ENCODE data around the gene UNG. TPM values are rescaled to one million over a fixed set of nuclear protein-coding genes. Genes with fewer than 3 reads are reported as not detected.

Gene UNG
- total and polyA plus RNA-seq, 5 donors = 10.3 to 16.6 (median 10.6) TPM

DNA sequence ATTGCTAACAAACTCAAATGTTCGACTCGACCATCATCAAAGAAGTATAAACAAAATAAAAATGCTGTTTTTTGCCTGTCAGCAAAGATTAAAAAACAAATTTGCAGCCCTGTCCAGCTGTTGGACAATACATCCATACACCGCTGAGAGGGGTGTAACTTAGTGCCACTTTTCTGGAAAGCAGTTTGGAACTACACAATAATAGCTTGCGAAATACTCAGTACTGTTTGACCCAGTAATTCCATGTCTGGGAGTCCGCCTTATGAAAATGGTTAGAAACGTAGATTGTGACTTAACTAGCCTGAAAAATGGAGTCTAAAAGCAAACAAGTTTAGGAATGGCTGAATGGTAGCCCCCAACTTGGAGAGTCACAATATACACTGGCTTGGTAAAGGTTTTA is 38.6 kb upstream of the UNG start:
- DNase-seq = no peak
- H3K27ac ChIP-seq (ENCODE audit: low read length) = no peak overlapping the region
- intact Hi-C loops (cut with DNase I) = no loop called here
- H3K4me3 ChIP-seq (ENCODE audit: low read length) = no peak overlapping the region
- ATAC-seq = no peak
- peaks cover 1% of the 10 kb centered on the region for H3K4me1 ChIP-seq (ENCODE audit: control insufficient read depth, insufficient read depth, low read length)
- H3K27me3 ChIP-seq (ENCODE audit: control insufficient read depth, insufficient read depth) = no peaks in the 10 kb centered on the region
- 92% methylated on average over 6 of the region's 6 CpGs for WGBS
- no peaks in the 10 kb centered on the region for H3K9me3 ChIP-seq (ENCODE audit: control insufficient read depth, low read length)

DNA sequence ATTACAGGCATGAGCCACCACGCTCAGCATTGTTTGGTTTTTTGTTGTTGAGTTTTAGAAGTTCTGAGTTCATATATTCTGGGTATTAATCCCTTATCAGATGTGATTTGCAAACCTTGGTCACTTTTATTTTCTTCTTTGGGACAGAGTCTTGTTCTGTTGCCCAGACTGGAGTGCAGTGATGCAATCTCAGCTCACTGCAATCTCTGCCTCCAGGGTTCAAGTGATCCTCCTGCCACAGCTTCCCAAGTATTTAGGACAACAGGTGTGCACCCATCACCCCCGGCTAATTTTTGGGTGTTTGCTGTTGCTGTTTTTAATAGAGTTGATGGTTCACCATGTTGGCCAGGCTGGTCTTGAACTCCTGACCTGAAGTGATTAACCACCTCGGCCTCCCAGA is 33.3 kb upstream of the UNG start:
- ATAC-seq (no peak), DNase-seq (no peak)
- H3K4me3 ChIP-seq (ENCODE audit: low read length) = no peak overlapping the region
- intact Hi-C loops (cut with DNase I) = no loop called here
- WGBS = 97% methylated on average over 3 of the region's 3 CpGs
- no peaks in the 10 kb centered on the region for H3K9me3 ChIP-seq (ENCODE audit: control insufficient read depth, low read length)
- H3K4me1 ChIP-seq (ENCODE audit: control insufficient read depth, insufficient read depth, low read length) = no peaks in the 10 kb centered on the region
- no peak overlapping the region for H3K27ac ChIP-seq (ENCODE audit: low read length)
- no peaks in the 10 kb centered on the region for H3K27me3 ChIP-seq (ENCODE audit: control insufficient read depth, insufficient read depth)

DNA sequence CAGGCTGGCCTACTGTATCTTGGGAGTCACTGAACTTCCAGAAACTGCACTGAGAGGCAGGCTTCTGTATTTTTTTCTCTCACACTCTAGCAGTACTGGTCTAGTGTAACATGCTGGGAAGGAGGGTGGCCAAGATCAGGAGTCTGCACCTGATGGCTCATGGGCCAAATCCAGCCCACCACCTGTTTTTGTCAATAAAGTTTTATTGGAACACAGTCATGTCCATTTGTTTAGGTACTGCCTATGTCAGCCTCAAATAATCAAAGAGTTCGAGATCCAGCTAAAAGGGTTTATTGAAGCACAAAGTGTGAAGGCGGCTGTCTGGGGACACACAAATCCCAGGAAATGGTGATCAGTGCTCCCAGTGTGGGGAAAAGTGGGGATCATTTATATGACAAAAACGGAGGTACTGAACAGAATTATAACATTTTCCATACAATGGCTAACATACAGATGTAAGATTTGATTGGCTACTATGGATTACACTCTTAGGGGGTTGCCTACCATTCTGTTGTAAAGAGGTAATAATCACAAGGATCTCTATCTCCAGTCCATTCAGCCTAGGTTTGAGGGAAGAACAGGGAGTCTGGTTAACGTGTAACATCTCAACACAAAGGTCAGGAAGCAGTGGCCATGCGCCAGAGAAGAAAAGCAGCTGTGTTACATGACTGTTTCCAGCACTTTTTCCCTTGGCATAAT is 32.1 kb upstream of the UNG start:
- WGBS = 85% methylated on average over 5 of the region's 5 CpGs
- DNase-seq = no peak

DNA sequence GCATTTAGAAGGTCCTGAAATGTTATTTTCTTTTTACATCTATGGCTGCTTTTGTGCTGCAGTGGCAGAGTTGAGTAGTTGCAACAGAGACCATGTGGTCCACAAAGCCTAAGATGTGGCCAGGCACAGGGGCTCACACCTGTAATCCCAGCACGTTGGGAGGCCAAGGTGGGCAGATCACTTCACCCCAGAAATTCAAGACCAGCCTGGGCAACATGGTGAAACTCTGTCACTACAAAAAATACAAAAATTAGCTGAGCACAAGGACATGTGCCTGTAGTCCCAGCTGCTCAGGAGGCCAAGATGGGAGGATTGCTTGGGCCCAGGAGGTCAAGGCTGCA is 31.6 kb upstream of the UNG start:
- no peaks in the 10 kb centered on the region for H3K4me1 ChIP-seq (ENCODE audit: control insufficient read depth, insufficient read depth, low read length)
- intact Hi-C loops (cut with DNase I) = no loop called here
- DNase-seq (no peak), ATAC-seq (no peak)
- H3K4me3 ChIP-seq (ENCODE audit: low read length) = no peak overlapping the region
- no peaks in the 10 kb centered on the region for H3K27me3 ChIP-seq (ENCODE audit: control insufficient read depth, insufficient read depth)
- H3K27ac ChIP-seq (ENCODE audit: low read length) = no peak overlapping the region
- H3K9me3 ChIP-seq (ENCODE audit: control insufficient read depth, low read length) = no peaks in the 10 kb centered on the region
- WGBS = 74% methylated on average over 1 of the region's 1 CpG

More for the DNA sequence above, 32.1 kb upstream of the UNG start:
- no peak overlapping the region for H3K27ac ChIP-seq (ENCODE audit: low read length)
- ATAC-seq = no peak
- no peak overlapping the region for H3K4me3 ChIP-seq (ENCODE audit: low read length)
- no peaks in the 10 kb centered on the region for H3K9me3 ChIP-seq (ENCODE audit: control insufficient read depth, low read length)
- intact Hi-C loops (cut with DNase I) = no loop called here
- no peaks in the 10 kb centered on the region for H3K27me3 ChIP-seq (ENCODE audit: control insufficient read depth, insufficient read depth)
- H3K4me1 ChIP-seq (ENCODE audit: control insufficient read depth, insufficient read depth, low read length) = no peaks in the 10 kb centered on the region

DNA sequence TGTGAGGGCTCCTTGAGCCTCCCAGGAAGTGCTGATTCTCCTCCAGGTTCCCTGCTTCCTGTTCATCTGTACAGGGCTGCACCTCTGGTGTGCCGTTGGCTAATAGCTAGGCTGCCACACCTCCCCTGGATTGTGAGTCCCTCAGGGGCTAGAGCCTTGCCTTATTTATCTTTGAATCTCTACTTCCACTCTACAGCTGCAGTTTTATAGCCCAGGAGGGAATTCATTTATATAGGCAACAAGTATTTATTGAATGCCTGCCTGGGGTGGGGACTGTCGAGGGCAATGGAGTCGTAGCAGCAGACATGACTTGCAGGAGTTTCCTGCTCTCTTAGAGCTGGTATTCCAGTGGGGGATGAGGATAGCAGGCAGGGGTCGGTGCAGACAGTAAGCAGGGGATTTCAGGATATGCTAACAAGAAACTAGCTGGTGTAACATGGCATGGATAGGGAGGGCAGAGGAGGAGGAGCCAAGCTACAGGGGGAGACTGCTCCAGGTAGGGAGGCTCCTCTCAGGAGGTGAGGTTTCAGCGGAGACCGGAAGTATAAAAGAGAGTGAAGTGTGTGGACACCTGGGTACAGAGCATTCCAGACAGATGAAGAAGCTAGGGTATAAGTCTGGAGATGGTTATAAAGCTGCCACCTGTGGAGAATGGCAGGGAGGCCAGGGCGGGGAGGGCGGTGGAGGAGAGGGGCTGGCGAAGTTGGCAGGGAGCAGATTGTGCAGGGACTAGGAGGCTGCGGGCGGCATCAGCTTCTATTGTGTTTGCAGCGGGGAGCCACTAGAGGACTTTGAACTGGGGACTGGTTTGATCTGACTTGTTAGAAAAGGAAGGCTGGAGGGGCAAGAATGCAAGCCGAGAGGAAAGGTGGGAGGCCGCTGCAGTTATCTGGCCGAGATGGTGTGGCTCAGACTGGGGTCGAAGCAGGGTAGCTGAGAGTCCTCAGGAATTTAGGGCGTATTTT is 27.8 kb upstream of the UNG start:
- no peaks in the 10 kb centered on the region for H3K9me3 ChIP-seq (ENCODE audit: control insufficient read depth, low read length)
- H3K27ac ChIP-seq (ENCODE audit: low read length) = no peak overlapping the region
- 77% methylated on average over 17 of the region's 17 CpGs for WGBS
- H3K27me3 ChIP-seq (ENCODE audit: control insufficient read depth, insufficient read depth) = no peaks in the 10 kb centered on the region
- ATAC-seq = peak in 1 of 2 donors; percentile 37
- H3K4me1 ChIP-seq (ENCODE audit: control insufficient read depth, insufficient read depth, low read length) = no peaks in the 10 kb centered on the region
- intact Hi-C loops (cut with DNase I) = no loop called here
- no peak overlapping the region for H3K4me3 ChIP-seq (ENCODE audit: low read length)
- DNase-seq = no peak

DNA sequence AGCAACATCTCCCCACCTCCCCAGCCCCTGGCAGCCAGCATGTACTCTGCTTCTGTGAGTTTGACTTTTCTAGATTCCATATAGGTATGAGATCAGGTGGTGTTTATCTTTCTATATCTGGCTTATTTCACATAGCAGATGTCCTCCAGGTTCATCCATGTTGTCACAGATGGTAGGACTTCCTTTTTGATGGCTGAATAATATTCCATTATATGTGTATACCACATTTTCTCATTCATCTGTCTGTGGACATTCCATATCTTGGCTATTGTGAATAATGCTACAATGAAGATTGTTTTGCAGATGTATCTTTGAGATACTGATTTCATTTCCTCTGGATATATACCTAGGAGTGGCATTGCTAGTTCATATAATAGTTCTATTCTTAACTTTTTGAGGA is 22.5 kb upstream of the UNG start:
- no peak for DNase-seq
- H3K4me3 ChIP-seq (ENCODE audit: low read length) = no peak overlapping the region
- H3K27ac ChIP-seq (ENCODE audit: low read length) = no peak overlapping the region
- H3K4me1 ChIP-seq (ENCODE audit: control insufficient read depth, insufficient read depth, low read length) = no peaks in the 10 kb centered on the region
- intact Hi-C loops (cut with DNase I) = no loop called here
- no peaks in the 10 kb centered on the region for H3K27me3 ChIP-seq (ENCODE audit: control insufficient read depth, insufficient read depth)
- no peak for ATAC-seq
- no peaks in the 10 kb centered on the region for H3K9me3 ChIP-seq (ENCODE audit: control insufficient read depth, low read length)

DNA sequence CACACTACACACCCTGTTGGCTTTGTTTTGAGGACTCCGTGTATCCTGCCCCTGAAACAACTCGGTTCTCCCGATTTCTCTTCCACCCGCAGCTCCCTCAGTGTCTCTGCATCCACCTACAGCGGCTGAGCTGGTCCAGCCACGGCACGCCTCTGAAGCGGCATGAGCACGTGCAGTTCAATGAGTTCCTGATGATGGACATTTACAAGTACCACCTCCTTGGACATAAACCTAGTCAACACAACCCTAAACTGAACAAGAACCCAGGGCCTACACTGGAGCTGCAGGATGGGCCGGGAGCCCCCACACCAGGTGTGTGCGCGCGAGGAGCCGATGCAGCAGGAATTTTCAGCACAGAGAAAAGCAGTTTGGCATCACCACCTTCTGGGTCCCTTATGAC is 14.6 kb upstream of the UNG start:
- no peaks in the 10 kb centered on the region for H3K4me1 ChIP-seq (ENCODE audit: control insufficient read depth, insufficient read depth, low read length)
- intact Hi-C loops (cut with DNase I) = loop anchor here in 1 of 4 donors (10.0 kb wide), 1 partner anchor 518 kb away; the partner anchor contains the start of genes ISCU and SART3
- no peak overlapping the region for H3K27ac ChIP-seq (ENCODE audit: low read length)
- H3K27me3 ChIP-seq (ENCODE audit: control insufficient read depth, insufficient read depth) = no peaks in the 10 kb centered on the region
- ATAC-seq (no peak), DNase-seq (no peak)
- no peak overlapping the region for H3K4me3 ChIP-seq (ENCODE audit: low read length)
- H3K9me3 ChIP-seq (ENCODE audit: control insufficient read depth, low read length) = no peaks in the 10 kb centered on the region
- 90% methylated on average over 14 of the region's 14 CpGs for WGBS

DNA sequence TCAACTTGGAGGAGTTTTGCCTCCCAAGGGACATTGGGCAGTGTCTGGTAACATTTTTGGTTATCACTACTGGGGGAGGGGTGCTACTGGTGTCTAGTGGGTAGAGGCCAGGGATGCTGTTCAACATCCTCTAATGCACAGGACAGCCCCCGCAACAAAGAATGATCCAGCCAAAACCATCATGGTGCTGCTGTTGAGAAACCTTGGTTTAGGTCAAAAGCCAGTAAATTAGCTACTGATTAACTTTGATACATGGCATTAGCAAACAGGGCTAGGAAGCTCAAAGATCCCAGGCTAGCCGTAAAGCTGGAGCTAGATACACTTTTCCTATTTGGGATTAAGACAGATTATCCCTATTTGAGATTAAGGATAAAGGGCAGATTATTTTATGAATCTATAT is 13.0 kb upstream of the UNG start:
- intact Hi-C loops (cut with DNase I) = loop anchor here in 1 of 4 donors (10.0 kb wide), 1 partner anchor 520 kb away; the partner anchor contains the start of genes ISCU and SART3
- no peaks in the 10 kb centered on the region for H3K27me3 ChIP-seq (ENCODE audit: control insufficient read depth, insufficient read depth)
- ATAC-seq = no peak
- no peak overlapping the region for H3K27ac ChIP-seq (ENCODE audit: low read length)
- H3K9me3 ChIP-seq (ENCODE audit: control insufficient read depth, low read length) = no peaks in the 10 kb centered on the region
- no peak overlapping the region for H3K4me3 ChIP-seq (ENCODE audit: low read length)
- H3K4me1 ChIP-seq (ENCODE audit: control insufficient read depth, insufficient read depth, low read length) = no peaks in the 10 kb centered on the region
- WGBS = 95% methylated on average over 2 of the region's 2 CpGs
- DNase-seq = no peak

DNA sequence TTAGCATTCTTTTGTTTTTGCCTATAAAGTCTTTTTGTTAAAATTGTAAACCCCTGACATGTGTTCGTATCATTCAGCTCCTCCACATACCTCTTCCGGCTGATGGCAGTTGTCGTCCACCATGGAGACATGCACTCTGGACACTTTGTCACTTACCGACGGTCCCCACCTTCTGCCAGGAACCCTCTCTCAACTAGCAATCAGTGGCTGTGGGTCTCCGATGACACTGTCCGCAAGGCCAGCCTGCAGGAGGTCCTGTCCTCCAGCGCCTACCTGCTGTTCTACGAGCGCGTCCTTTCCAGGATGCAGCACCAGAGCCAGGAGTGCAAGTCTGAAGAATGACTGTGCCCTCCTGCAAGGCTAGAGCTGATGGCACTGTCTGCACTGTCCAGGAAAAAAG is 11.8 kb upstream of the UNG start:
- H3K4me3 ChIP-seq (ENCODE audit: low read length) = no peak overlapping the region
- H3K9me3 ChIP-seq (ENCODE audit: control insufficient read depth, low read length) = no peaks in the 10 kb centered on the region
- H3K4me1 ChIP-seq (ENCODE audit: control insufficient read depth, insufficient read depth, low read length) = no peaks in the 10 kb centered on the region
- ATAC-seq = no peak
- H3K27ac ChIP-seq (ENCODE audit: low read length) = no peak overlapping the region
- intact Hi-C loops (cut with DNase I) = loop anchor here in 1 of 4 donors (10.0 kb wide), 1 partner anchor 521 kb away; the partner anchor contains the start of genes ISCU and SART3
- 94% methylated on average over 11 of the region's 11 CpGs for WGBS
- DNase-seq = no peak
- H3K27me3 ChIP-seq (ENCODE audit: control insufficient read depth, insufficient read depth) = no peaks in the 10 kb centered on the region

DNA sequence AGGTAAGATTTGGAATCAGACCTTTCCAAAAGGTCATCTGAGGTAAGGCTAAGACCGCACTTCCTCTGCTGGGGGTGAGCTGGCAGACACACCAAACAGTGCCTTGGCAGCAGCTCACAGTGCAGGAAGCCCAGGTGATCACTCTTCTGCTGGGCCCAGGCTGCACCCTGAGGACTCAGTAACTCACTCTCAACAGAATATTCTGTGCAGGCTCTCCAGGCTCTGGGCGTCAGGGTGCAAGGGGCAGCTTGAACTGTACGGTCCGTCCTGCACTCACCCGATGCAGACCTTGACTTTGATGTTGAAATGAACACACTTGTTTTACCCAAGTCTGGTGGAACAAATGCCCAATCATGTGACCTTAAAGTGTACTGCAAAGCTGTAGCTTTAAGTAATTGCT is 10.1 kb upstream of the UNG start:
- 57% methylated on average over 5 of the region's 5 CpGs for WGBS
- Histone ChIP-seq H3K4me1 (ENCODE audit: control insufficient read depth, insufficient read depth, low read length) (no peaks in the 10 kb centered on the region), H3K4me3 (ENCODE audit: low read length) (no peak overlapping the region), H3K27me3 (ENCODE audit: control insufficient read depth, insufficient read depth) (no peaks in the 10 kb centered on the region), H3K9me3 (ENCODE audit: control insufficient read depth, low read length) (no peaks in the 10 kb centered on the region), H3K27ac (ENCODE audit: low read length) (no peak overlapping the region)
- intact Hi-C loops (cut with DNase I) = loop anchor here in 1 of 4 donors (10.0 kb wide), 1 partner anchor 522 kb away; the partner anchor contains the start of genes ISCU and SART3
- ATAC-seq (peak in 1 of 2 donors; percentile 27), DNase-seq (no peak)

DNA sequence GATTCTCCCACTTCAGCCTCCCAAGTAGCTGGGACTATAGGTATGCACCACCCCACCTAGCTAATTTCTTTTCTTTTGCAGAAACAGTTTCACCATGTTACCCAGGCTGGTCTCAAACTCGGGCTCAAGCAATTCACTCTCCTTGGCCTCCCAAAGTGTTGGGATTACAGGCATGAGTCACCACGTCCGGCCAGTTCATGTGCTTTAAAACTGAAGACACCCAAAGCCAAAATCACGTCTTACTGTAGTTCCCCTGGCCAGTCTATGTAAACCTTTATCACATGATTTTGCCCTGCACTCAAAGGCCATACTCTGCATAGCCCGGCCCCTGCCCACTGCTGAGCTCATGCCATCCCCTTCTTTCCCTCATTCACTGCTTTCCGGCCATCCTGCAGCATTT is 8.6 kb upstream of the UNG start:
- ATAC-seq (no peak), DNase-seq (no peak)
- Histone ChIP-seq H3K4me3 (ENCODE audit: low read length) (no peak overlapping the region), H3K4me1 (ENCODE audit: control insufficient read depth, insufficient read depth, low read length) (peaks cover 3% of the 10 kb centered on the region), H3K27me3 (ENCODE audit: control insufficient read depth, insufficient read depth) (no peaks in the 10 kb centered on the region), H3K9me3 (ENCODE audit: control insufficient read depth, low read length) (no peaks in the 10 kb centered on the region), H3K27ac (ENCODE audit: low read length) (no peak overlapping the region)
- intact Hi-C loops (cut with DNase I) = loop anchor here in 1 of 4 donors (10.0 kb wide), 1 partner anchor 524 kb away; the partner anchor contains the start of genes ISCU and SART3
- 87% methylated on average over 6 of the region's 6 CpGs for WGBS
